Uterine smooth muscle cell (primary cell): Measurements from ENCODE around the gene GTF2F1. TPM values are rescaled to one million over a fixed set of nuclear protein-coding genes. Genes with fewer than 3 reads are reported as not detected.

Experiments
- total RNA-seq: library from RNA; depleted of rRNA; stranded (reverse); fragments of >200 nt; gene quantifications from 2 replicates; pipeline ENCODE4 v1.2.3, GENCODE V29; 2014

The GTF2F1 gene, protein sequence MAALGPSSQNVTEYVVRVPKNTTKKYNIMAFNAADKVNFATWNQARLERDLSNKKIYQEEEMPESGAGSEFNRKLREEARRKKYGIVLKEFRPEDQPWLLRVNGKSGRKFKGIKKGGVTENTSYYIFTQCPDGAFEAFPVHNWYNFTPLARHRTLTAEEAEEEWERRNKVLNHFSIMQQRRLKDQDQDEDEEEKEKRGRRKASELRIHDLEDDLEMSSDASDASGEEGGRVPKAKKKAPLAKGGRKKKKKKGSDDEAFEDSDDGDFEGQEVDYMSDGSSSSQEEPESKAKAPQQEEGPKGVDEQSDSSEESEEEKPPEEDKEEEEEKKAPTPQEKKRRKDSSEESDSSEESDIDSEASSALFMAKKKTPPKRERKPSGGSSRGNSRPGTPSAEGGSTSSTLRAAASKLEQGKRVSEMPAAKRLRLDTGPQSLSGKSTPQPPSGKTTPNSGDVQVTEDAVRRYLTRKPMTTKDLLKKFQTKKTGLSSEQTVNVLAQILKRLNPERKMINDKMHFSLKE
- total RNA-seq = 56.7 and 57.9 TPM in 2 replicates

DNA sequence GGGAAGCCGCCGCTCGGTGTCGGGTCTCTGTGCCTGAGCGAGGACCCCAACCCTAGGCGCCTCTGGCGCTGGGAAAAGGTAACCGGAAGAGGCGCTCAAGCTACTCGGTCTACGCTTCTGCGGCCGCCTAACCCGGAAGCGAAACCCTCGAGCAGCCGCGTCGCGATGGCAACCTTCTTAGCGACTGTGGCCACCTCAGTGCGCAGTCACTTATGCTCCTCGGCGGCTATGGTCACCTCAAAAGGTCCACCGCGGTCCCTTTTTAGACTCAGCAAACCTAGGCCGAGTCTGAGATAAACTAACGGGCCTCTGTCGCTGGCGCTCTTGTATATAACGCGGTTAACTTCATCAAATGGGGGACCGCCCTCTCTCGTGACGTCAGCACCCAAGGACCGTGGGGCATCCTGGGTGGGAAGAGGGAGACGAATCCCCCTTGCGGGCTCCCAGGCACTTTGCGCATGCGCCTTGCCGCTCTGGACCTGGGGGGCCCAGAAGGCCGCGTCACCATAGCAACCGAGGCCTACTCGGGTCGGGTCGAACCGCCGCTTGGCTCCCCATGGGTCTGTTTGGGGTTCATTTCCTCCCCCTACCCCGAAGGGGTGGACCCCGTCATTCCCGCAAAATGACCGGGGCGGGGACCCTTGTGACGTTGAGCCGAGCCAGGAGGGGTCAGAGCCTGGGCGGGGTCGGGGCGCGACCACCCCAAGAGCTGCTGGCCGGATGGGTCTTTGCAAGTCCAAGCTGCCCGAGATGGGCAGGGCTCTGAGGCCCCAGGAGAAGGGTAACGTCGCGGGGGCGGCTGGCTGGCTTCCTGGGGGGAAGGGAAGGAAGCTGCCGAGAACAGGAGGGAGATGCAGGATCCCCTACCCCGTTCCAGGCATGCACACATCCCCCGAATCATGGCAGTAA is at the start of gene GTF2F1:
TSS of gene GTF2F1 (minus strand) at position 91 of the 909 bp plus-strand sequence. CDS start 169 bp downstream, outside the sequence.

DNA sequence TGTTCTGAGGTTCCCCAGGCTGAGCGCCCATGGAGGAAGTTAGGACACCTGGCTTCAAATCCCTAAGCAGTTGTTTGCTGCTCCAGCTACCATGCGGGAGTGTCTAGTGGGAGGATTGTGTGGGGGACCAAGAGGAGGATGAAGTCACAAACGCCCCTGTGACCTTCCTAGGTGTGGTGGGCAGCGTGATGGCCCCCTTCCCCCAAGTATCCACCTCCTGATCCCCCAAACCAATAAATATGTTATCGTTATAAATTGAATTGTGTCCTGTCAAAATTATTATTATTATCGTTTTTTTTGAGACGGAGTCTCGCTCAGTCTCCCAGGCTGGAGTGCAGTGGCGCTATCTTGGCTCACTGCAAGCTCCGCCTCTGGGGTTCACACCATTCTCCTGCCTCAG is 40.7 kb upstream of the GTF2F1 start, which contains the start of gene SLC25A41:
TSS of gene SLC25A41 (minus strand) at position 101 of the 400 bp plus-strand sequence. CDS start at position 31, 70 bp downstream.

DNA sequence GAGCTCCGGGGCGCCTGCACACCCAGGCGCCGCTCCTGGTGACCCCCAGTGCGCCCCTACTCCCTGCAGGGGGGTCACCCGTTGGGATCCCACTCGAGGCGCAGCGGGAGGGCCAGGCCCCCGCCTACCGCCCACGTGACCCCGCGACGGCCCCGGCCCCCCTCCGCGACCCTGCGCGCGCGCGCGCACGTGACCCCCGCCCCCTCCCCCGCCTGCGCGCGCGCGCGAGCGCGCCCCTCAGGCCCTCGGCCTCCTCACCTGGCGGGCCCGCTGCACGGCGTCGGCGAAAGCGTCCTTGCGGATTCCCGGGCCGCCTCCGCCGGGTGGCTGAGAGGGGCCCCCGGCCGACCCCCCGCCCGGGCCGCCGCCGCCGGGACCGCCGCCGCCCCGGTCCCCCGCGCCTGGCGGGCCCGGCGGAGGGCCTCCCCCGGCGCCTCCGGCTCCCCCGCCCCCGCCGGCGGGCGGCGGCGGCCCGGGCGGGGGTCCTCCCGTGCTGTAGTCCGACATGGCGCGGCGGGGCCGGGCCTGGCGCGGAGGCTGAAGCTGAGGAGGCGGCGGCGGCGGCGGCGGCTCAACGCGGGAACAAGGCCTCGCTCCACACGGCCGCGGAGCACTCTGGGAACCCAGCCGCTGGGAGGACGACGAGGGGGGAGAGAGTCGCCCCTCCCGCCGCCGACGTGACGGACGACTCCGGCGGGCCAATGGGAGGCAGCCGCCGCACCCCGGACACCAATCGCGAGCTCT is 31.4 kb upstream of the GTF2F1 start, which contains the start of gene KHSRP:
TSS of gene KHSRP (minus strand) at position 617 of the 744 bp plus-strand sequence. CDS start at position 507, 110 bp downstream.

DNA sequence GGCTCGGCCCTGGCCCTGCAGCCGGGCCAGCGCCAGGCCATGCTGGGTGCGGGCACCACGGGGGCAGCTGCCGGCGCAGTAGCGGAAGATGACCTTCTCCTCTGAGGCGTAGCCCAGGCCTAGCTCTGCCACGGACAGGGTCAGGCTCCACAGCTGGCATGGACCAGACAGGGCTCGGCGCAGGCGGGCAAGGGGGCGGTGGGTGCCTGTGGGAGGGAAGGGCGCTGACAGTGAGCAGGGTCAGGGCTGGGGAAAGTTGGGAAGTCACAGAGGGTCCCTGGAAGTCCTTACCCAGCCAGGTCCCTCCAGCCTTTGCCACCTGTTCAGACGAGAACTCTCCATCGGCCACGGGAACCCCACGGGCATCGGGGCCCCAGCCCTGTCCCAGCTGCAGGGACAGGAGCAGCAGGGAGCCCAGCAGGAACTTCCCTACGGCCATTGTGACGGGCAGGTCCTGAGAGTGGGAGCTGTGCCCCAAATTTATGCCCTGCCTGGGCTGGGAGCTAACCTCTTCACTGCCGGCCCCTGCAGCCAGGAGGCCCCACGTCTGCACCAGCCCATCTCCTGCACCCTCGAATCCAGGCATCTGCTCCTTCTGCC is 17.5 kb downstream of the GTF2F1 start, which contains the start of gene PSPN:
TSS of gene PSPN (minus strand) at position 523 of the 600 bp plus-strand sequence. CDS start at position 439, 84 bp downstream.

DNA sequence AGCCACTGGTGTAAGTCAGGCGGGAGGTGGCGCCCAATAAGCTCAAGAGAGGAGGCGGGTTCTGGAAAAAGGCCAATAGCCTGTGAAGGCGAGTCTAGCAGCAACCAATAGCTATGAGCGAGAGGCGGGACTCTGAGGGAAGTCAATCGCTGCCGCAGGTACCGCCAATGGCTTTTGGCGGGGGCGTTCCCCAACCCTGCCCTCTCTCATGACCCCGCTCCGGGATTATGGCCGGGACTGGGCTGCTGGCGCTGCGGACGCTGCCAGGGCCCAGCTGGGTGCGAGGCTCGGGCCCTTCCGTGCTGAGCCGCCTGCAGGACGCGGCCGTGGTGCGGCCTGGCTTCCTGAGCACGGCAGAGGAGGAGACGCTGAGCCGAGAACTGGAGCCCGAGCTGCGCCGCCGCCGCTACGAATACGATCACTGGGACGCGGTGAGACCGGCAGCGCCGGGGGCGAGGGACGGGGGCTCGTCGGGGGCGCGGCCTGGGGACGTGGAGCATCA is 20.3 kb downstream of the GTF2F1 start, which contains the start of gene ALKBH7:
TSS of gene ALKBH7 (plus strand) at position 201 of the 502 bp plus-strand sequence. CDS start at position 228, 27 bp downstream.

DNA sequence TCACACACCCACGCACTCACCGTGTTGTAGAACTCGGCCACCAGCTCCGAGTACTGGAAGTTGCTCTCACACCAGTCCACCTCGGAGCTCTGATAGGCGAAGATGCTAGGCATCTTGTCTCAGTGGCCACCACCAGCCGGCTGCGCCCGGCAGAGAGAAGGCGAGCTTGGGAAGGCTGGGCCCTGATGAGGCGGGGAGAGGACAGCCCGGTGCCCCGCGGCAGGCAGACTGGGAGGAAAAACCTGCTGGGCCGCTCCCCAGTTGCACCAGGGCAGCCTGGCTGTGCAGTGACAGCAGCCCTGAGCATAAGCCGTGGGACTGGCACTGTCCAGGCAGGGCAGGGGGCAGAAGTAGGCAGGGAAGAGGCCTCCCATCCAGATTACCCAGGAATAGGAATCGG is 59.5 kb downstream of the GTF2F1 start, which contains the start of gene ACER1:
TSS of gene ACER1 (minus strand) at position 174 of the 400 bp plus-strand sequence. CDS start at position 113, 61 bp downstream.

Other genes with a start within 250 kb of the GTF2F1 start
- gene MLLT1, start 113.2 kb downstream of the GTF2F1 start, total RNA-seq = 5.2 and 6.5 TPM in 2 replicates
- not detected in 2 replicates for gene ACER1, start 59.6 kb downstream of the GTF2F1 start, total RNA-seq
- 53.1 and 69.3 TPM in 2 replicates for gene CLPP, start 31.6 kb downstream of the GTF2F1 start, total RNA-seq
- 27.4 and 27.7 TPM in 2 replicates for gene ALKBH7, start 20.4 kb downstream of the GTF2F1 start, total RNA-seq
- 0.33 and 0.87 TPM in 2 replicates for gene PSPN, start 17.2 kb downstream of the GTF2F1 start, total RNA-seq
- gene KHSRP, start 31.6 kb upstream of the GTF2F1 start, total RNA-seq = 94.7 and 125 TPM in 2 replicates
- 0.11 TPM in 1 of 2 replicates, not detected in the other for gene SLC25A41, start 40.6 kb upstream of the GTF2F1 start, total RNA-seq
- gene SLC25A23, start 66.6 kb upstream of the GTF2F1 start, total RNA-seq = 11.7 and 29.0 TPM in 2 replicates
- 0.12 TPM in 1 of 2 replicates, not detected in the other for gene CRB3, start 71.1 kb upstream of the GTF2F1 start, total RNA-seq
- gene DENND1C, start 88.6 kb upstream of the GTF2F1 start, total RNA-seq = not detected in 2 replicates
- gene TUBB4A, start 109.1 kb upstream of the GTF2F1 start, total RNA-seq = not detected in 2 replicates
- 0.11 TPM in 1 of 2 replicates, not detected in the other for gene TNFSF9, start 137.9 kb upstream of the GTF2F1 start, total RNA-seq
- not detected in 2 replicates for gene CD70, start 198.0 kb upstream of the GTF2F1 start, total RNA-seq